CD4-positive, alpha-beta T cell (primary cell): ENCODE data around the gene LEF1. TPM values are rescaled to one million over a fixed set of nuclear protein-coding genes. Genes with fewer than 3 reads are reported as not detected.

Experiments used
- ATAC-seq: fragments of 200-7000 bp; cut with Tn5 transposase; one replicate; pipeline ENCODE4 v1.10.0; 2022; ENCODE audit warnings: mild to moderate bottlenecking; ENCODE audit not compliant: poor library complexity
- CTCF ChIA-PET: fragments of 350-600 bp; sonication (Branson Sonifier 250); formaldehyde crosslinking; loops from one replicate; lab custom pipeline; 2021; ENCODE audit warnings: antibody characterized with exemption, inconsistent platforms; lab: Charles Lee
- POLR2A ChIA-PET: fragments of 350-600 bp; sonication (Branson Sonifier 250); formaldehyde crosslinking; loops from one replicate; lab custom pipeline; 2021; ENCODE audit warnings: antibody characterized with exemption, inconsistent platforms; lab: Charles Lee
- DNase-seq, 14 experiments: peaks; one replicate each; pipeline ENCODE4 v3.0.0-alpha.2; 2013 to 2020; ENCODE audit warnings: mixed read lengths in 2 of 14
- H3K27ac ChIP-seq, 2 donors: one replicate each; pipeline versions ENCODE4 v1.5.1 to v1.7.0; 2013; ENCODE audit warnings: low read length in 2 of 2, low read depth in 1 of 2, mild to moderate bottlenecking in 1 of 2
- H3K27me3 ChIP-seq, 2 experiments: 1 replicate in 1 of 2; 2 replicates in 1 of 2; pipeline versions ENCODE4 v1.6.1 to v1.7.0; 2013; ENCODE audit warnings: low read length in 2 of 2, control low read depth in 1 of 2, mild to moderate bottlenecking in 1 of 2, moderate library complexity in 1 of 2; ENCODE audit not compliant: insufficient read depth in 2 of 2, control insufficient read depth in 1 of 2
- H3K36me3 ChIP-seq: one replicate; pipeline ENCODE4 v1.6.1; 2013; ENCODE audit warnings: low read length, control low read depth; ENCODE audit not compliant: insufficient read depth
- H3K4me1 ChIP-seq: one replicate; pipeline ENCODE4 v1.6.1; 2013; ENCODE audit warnings: low read length, control low read depth; ENCODE audit not compliant: insufficient read depth
- H3K4me3 ChIP-seq: one replicate; pipeline ENCODE4 v1.5.1; 2013; ENCODE audit warnings: mild to moderate bottlenecking, low read length, moderate library complexity
- H3K9me3 ChIP-seq, 2 experiments: 1 replicate in 1 of 2; 2 replicates in 1 of 2; pipeline versions ENCODE4 v1.6.1 to v1.7.0; 2013; ENCODE audit warnings: low read length in 2 of 2, mild to moderate bottlenecking in 2 of 2, control low read depth in 1 of 2, moderate library complexity in 1 of 2; ENCODE audit not compliant: control insufficient read depth in 1 of 2, insufficient read depth in 1 of 2
- H3K27ac Mint-ChIP-seq: one replicate; pipeline ENCODE4 v1.8.0; 2020; ENCODE audit warnings: mixed read lengths
- H3K27me3 Mint-ChIP-seq: one replicate; pipeline ENCODE4 v1.8.0; 2021; ENCODE audit warnings: mixed read lengths
- H3K36me3 Mint-ChIP-seq: one replicate; pipeline ENCODE4 v1.8.0; 2021; ENCODE audit warnings: low read depth, mixed read lengths
- H3K4me1 Mint-ChIP-seq: one replicate; pipeline ENCODE4 v1.8.0; 2021; ENCODE audit warnings: low read depth, mixed read lengths
- H3K4me3 Mint-ChIP-seq: one replicate; pipeline ENCODE4 v1.8.0; 2020; ENCODE audit warnings: mild to moderate bottlenecking, mixed read lengths
- H3K9me3 Mint-ChIP-seq: one replicate; pipeline ENCODE4 v1.8.0; 2020; ENCODE audit warnings: mixed read lengths
- intact Hi-C, 2 experiments: fragments of 100-400 bp; cut with DNase I in 1 of 2; cut with micrococcal nuclease in 1 of 2; formaldehyde crosslinking; loops; one replicate each; pipeline versions ENCODE4 v1.15.1 to v1.9.0; 2023 to 2025; cut with DNase I, micrococcal nuclease
- total RNA-seq, 174 experiments: library from RNA in 2 of 174; stranded (reverse) in 2 of 174; gene quantifications; one replicate each; pipeline ENCODE4 v1.2.3 and lab custom pipeline; 2021 to 2026
- TF ChIP-seq, protein P1 (sequence below): fragments of 200-600 bp; IDR thresholded peaks from one replicate; pipeline ENCODE4 v1.8.0; 2022; ENCODE audit warnings: antibody characterized with exemption, mild to moderate bottlenecking

Gene LEF1
- total RNA-seq, 2 experiments from 2014 or later, result 409 to 438 TPM

DNA sequence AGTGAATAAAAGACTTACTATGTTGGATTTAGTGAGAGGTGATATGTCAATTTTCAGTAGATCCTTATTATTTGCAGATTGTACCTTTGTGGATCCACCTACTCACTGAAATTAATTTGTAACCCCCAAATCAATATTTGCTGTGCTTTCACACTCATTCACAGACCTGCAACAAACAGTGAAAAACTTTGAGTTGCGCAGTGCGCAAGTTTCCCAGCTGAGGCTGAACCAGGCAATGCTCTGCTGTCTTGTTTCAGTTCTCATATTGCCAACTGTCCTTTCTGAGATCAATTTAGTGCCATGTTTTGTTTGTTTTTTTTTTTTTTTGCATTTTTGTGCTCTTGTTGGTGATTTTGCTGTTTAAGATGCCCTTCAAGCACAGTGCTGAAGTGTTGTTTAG is 40.8 kb upstream of the LEF1 start:
- Mint-ChIP-seq H3K36me3 (peaks cover 30% of the 10 kb centered on the region), H3K27me3 (no peaks in the 10 kb centered on the region), H3K4me3 (no peak overlapping the region), H3K9me3 (no peaks in the 10 kb centered on the region), H3K27ac (peak overlapping the region; percentile 2), H3K4me1 (peaks cover 29% of the 10 kb centered on the region)
- ATAC-seq (no peak), DNase-seq (no peak)
- H3K27ac ChIP-seq, result no peak overlapping the region
- H3K36me3 ChIP-seq, result no peaks in the 10 kb centered on the region
- H3K27me3 ChIP-seq, result no peaks in the 10 kb centered on the region
- TF ChIP-seq, protein P1, sequence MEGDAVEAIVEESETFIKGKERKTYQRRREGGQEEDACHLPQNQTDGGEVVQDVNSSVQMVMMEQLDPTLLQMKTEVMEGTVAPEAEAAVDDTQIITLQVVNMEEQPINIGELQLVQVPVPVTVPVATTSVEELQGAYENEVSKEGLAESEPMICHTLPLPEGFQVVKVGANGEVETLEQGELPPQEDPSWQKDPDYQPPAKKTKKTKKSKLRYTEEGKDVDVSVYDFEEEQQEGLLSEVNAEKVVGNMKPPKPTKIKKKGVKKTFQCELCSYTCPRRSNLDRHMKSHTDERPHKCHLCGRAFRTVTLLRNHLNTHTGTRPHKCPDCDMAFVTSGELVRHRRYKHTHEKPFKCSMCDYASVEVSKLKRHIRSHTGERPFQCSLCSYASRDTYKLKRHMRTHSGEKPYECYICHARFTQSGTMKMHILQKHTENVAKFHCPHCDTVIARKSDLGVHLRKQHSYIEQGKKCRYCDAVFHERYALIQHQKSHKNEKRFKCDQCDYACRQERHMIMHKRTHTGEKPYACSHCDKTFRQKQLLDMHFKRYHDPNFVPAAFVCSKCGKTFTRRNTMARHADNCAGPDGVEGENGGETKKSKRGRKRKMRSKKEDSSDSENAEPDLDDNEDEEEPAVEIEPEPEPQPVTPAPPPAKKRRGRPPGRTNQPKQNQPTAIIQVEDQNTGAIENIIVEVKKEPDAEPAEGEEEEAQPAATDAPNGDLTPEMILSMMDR, result no peak
- H3K4me1 ChIP-seq, result no peaks in the 10 kb centered on the region
- intact Hi-C loops, result no loop called here
- ChIA-PET POLR2A (interaction anchor here (1.2 kb wide), 1 partner anchor 24 kb away, joined by 4 read pairs; no protein-coding TSS in a partner anchor), CTCF (interaction anchor here (0.7 kb wide), 1 partner anchor 235 kb away, joined by 3 read pairs; no protein-coding TSS in a partner anchor)
- no peaks in the 10 kb centered on the region for H3K9me3 ChIP-seq
- no peak overlapping the region for H3K4me3 ChIP-seq

DNA sequence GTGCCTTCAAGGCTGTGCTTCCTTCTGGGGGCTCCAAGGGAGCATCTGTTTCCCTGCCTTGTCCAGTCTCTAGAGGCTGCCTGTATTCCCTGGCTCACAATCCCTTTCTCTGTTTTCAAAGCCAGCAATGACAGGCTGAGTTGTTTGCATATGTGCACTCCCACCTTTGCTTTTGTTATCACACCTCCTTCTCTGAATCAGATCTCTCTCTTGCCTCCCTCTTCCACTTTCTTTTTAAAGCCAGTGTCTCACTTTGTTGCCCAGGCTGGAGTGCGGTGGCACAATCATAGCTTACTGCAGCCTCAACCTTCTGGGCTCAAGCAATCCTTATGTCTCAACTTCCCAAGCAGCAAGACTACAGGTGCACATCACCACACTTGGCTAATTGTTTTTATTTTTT is 37.1 kb upstream of the LEF1 start:
- Histone ChIP-seq H3K9me3 (no peaks in the 10 kb centered on the region), H3K36me3 (no peaks in the 10 kb centered on the region), H3K27ac (no peak overlapping the region), H3K4me1 (no peaks in the 10 kb centered on the region), H3K4me3 (no peak overlapping the region), H3K27me3 (no peaks in the 10 kb centered on the region)
- DNase-seq (no peak), ATAC-seq (no peak)
- no peaks in the 10 kb centered on the region for H3K9me3 Mint-ChIP-seq
- POLR2A ChIA-PET, result no interaction called here
- peaks cover 51% of the 10 kb centered on the region for H3K36me3 Mint-ChIP-seq
- no peaks in the 10 kb centered on the region for H3K27me3 Mint-ChIP-seq
- H3K27ac Mint-ChIP-seq, result no peak overlapping the region
- peaks cover 11% of the 10 kb centered on the region for H3K4me1 Mint-ChIP-seq
- H3K4me3 Mint-ChIP-seq, result no peak overlapping the region
- TF ChIP-seq, protein P1, result no peak
- intact Hi-C loops, result no loop called here
- CTCF ChIA-PET, result no interaction called here

- Histone ChIP-seq H3K4me3 (no peak overlapping the region), H3K4me1 (no peaks in the 10 kb centered on the region), H3K9me3 (no peaks in the 10 kb centered on the region), H3K27ac (no peak overlapping the region), H3K27me3 (no peaks in the 10 kb centered on the region), H3K36me3 (peaks cover 5% of the 10 kb centered on the region)
- Mint-ChIP-seq H3K27ac (no peak overlapping the region), H3K4me1 (peaks cover 11% of the 10 kb centered on the region), H3K36me3 (peaks cover 56% of the 10 kb centered on the region), H3K27me3 (no peaks in the 10 kb centered on the region), H3K9me3 (no peaks in the 10 kb centered on the region), H3K4me3 (no peak overlapping the region)
- DNase-seq (no peak), ATAC-seq (no peak)
- TF ChIP-seq, protein P1, result no peak
- intact Hi-C loops, result no loop called here
- ChIA-PET POLR2A (no interaction called here), CTCF (no interaction called here)
Observed at GRCh38 chr4:108204518-108204917, 35.8 kb upstream of the LEF1 start.
